Erythroblast (primary cell): ENCODE measurements around the gene GALNT10.

Experiments
- DNase-seq, 2 experiments: peaks; one replicate each; lab custom pipeline; 2025; lab: John Stamatoyannopoulos, UW
- GATA1 ChIP-seq: IDR thresholded peaks from 2 replicates; pipeline ENCODE4 v1.6.1; 2011; ENCODE audit warnings: low read depth, mild to moderate bottlenecking, control low read depth, low read length, moderate library complexity
- POLR2A ChIP-seq: IDR thresholded peaks from 2 replicates; pipeline ENCODE4 v1.6.1; 2011; ENCODE audit warnings: mild to moderate bottlenecking, low read length

GALNT10 gene

GRCh38 chr5:154276261-154276972 lies 85.9 kb downstream of the GALNT10 start:
- no peak for TF ChIP-seq GATA1
- TF ChIP-seq POLR2A, result no peak
- peak in 1 of 2 experiments; percentile 67 for DNase-seq

DNA sequence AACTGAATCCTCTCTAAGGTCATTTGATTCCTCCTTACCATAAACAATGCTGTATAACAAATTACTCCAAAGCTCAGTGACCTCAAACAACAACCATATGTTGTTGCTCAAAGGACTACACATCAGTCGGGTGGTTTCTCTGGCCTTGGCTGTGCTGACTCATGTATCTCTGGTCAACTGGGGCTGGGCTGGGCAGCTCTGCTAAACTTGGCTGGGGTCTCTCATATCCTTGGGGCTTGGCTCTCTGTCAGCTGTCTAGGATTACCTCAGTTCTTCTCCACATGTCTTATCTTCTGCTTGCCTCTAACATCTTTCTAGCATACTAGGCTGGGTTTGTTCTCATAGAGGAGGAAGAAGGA lies 86.4 kb downstream of the GALNT10 start:
- TF ChIP-seq POLR2A, result no peak
- no peak for TF ChIP-seq GATA1
- DNase-seq, result peak; percentile 91 to 92

GRCh38 chr5:154277499-154277898 lies 87.0 kb downstream of the GALNT10 start:
- TF ChIP-seq GATA1, result no peak
- no peak for TF ChIP-seq POLR2A
- no peak for DNase-seq

- no peak for DNase-seq
- TF ChIP-seq POLR2A, result no peak
- TF ChIP-seq GATA1, result no peak
Observed at GRCh38 chr5:154278186-154278585, 87.7 kb downstream of the GALNT10 start.

- TF ChIP-seq GATA1, result no peak
- TF ChIP-seq POLR2A, result no peak
- DNase-seq, result no peak
Observed at GRCh38 chr5:154278908-154279307, 88.4 kb downstream of the GALNT10 start.

GRCh38 chr5:154284433-154284832 lies 93.9 kb downstream of the GALNT10 start:
- TF ChIP-seq GATA1, result no peak
- no peak for TF ChIP-seq POLR2A
- no peak for DNase-seq

DNA sequence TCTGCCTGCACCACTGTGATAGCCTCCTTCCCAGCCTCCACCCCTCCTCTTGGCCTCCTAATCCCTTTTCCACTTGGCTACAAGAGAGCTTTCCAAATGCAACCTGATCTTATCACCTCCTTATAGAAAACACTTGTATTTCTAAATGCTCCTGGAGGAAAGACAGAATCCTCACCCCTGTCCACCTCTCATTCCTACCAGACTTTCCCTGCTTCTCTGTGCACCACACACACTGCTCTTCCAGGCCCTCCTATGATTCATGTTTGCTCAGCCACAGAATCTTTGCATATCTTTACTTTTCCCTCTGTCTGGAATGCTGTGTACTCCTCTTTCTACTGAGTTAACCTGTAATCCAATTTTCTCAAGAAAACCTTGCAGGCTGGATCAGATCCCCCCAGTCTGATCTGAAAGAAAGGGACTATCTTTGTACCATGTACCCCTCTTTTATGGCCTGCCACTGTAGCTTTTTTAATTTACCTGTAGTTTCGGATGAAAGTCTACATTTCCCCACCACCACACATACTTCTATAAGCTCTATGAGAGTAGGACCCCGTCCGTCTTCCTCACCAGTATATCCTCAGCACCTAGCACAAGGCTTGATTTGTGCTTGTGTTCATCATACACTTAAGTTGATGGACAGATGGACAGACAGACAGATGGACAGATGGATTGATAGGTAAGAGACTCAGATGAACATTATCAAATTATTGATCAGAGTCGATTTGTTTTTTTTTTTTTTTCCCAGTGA lies 95.3 kb downstream of the GALNT10 start:
- DNase-seq, result no peak
- TF ChIP-seq GATA1 (no peak), POLR2A (no peak)

GRCh38 chr5:154286557-154286956 lies 96.0 kb downstream of the GALNT10 start:
- DNase-seq, result no peak
- TF ChIP-seq GATA1 (no peak), POLR2A (no peak)

DNA sequence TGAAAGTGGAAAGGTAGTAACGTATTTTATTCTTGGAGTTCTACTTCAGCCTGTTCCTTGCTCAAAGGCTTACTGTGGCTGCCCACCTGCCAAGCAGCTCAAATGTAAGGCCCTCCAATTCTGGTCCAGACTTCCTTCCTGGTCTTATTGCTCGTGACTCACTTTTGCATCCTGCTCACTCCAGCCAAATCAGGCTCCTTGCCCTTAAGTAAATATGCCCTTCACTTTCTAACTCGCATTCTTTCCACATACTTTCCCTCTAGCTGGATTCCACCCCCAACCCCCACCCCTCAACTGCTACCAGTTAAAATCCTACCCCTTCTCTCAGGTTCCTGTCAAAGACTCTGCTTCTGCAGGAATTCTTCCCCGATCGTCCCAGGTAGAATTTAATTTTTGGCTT lies 96.6 kb downstream of the GALNT10 start:
- no peak for DNase-seq

DNA sequence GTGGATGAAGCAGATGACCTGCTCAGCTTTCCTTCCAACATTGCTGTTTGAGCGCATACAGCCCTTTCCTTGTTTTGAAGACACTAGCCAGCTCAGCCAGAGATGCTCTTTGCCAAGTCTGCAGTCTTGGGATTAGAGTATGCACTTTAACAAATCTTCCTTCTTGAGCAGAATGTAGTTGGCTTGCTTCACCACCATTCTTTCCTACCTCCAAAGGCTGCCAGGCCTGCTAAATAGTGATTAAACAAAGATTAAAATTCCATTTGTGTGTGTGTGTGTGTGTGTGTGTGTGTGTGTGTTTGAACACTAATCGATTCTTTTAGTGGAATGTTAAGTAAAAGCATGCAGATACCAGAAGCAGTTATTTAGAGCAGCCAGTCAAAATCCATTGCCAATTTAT lies 97.6 kb downstream of the GALNT10 start:
- no peak for DNase-seq
- no peak for TF ChIP-seq POLR2A

More for the DNA sequence above, 96.6 kb downstream of the GALNT10 start:
- TF ChIP-seq GATA1 (no peak), POLR2A (no peak)

DNA sequence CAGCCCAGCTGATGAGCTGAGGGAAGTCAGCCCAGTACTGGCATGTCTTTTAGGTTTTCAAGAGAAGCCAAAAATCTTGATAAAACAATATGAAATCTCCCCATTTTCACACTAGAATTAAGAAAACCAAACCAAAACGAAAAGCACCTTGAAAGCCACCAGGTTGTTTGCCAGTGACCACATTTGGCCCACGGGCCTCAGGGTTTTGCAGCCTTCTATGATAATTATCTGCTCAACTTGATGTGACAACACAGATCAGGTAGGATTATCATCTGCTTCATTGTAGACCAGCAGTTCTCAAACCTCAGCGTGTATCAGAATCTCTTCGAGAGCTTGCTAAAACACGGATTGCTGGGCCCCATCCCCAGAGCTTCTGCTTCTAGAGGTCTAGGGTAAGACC lies 101.4 kb downstream of the GALNT10 start:
- no peak for DNase-seq
- TF ChIP-seq GATA1 (no peak), POLR2A (no peak)

DNA sequence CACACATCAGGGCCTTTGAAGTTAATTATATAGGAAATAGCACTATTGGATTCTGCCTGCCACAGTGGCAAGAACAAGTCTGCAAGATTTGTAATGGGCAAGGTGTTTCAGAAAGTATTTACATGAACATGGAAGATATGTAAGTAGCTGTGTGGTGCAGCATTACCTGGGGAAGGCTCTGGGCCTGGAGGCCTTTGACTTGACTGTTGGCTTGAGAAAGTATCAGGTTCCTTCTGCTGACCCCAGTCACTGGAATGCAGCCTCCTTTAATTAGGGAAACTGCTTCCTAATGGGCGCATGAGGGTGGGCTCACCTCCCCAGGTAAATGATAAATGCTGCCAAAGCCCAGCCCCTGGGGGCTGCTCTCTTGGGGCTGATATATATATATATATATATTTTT lies 102.7 kb downstream of the GALNT10 start:
- TF ChIP-seq POLR2A (no peak), GATA1 (no peak)
- DNase-seq, result no peak

GRCh38 chr5:154295551-154295950 lies 105.0 kb downstream of the GALNT10 start:
- TF ChIP-seq POLR2A (no peak), GATA1 (no peak)
- DNase-seq, result no peak

DNA sequence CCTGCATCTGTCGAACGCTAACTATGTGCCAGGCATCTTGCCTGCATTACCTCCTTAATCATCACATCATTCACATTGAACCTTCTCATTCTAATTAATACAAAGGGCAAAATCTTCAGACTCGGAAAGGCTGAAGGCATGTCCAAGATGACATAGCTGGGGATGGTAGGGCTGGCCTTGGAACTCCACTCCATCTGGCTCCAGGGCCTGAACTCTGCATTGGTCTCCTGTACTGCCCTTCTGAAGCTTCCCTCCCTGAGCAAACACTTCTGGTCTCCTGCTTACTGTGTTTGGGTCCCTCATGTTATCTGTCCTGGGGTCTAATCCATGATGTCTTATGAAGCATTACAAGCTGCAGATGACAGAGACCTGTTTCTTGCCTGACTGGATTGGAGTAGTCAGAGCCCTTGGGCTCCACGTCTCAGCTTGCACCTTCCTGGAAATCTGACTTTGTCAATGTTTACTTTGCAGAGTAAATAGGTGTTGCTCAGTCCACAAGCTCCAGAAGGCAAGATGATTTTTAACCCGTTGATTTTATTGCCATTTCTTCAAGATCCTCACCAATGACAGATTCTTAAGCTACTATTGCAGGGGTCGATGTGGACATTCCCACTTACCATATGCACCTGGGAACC lies 106.1 kb downstream of the GALNT10 start:
- no peak for DNase-seq
- TF ChIP-seq GATA1, result no peak
- no peak for TF ChIP-seq POLR2A
